Endometrial microvascular endothelial cells (primary cell): ENCODE data around the gene ECSIT. TPM values are rescaled to one million over a fixed set of nuclear protein-coding genes. Genes with fewer than 3 reads are reported as not detected.
"Not testable (repeated sequence)": the region's sequence is repeated elsewhere in the genome, so short reads cannot be mapped to it uniquely, and the experiment has no call there.

Source experiments
- in situ Hi-C: cut with HindIII; loops from 2 replicates; pipeline ENCODE4 v1.10.0; 2017; ENCODE audit warnings: low sequenced_read_pairs, low pct_unique_long_range_greater_than_20kb; ENCODE audit errors: inconsistent ontology term
- total RNA-seq: library from RNA; depleted of rRNA; stranded (reverse); fragments of >200 nt; gene quantifications from one replicate; pipeline ENCODE4 v1.2.3, GENCODE V29; 2015; ENCODE audit errors: inconsistent ontology term

ECSIT gene
- total RNA-seq, 1 donor from 2014 or later = 53.1 TPM

DNA sequence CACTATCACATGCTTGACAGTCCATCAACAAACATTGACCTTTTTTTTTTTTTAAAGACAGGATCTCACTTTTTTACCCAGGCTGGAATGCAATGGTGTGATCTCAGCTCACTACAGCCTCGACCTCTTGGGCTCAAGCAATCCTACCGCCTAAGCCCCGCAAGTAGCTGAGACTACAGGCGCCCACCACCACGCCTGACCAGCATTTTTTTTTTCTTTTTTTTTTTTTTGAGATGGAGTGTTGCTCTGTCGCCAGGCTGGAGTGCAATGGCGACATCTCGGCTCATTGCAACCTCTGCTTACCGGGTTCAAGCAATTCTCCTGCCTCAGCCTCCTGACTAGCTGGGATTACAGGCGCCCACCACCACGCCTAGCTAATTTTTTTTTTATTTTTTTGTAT, 70.0 kb downstream of the ECSIT start:
- in situ Hi-C loops = not testable (repeated sequence)

GRCh38 chr19:11458236-11458900, 70.6 kb downstream of the ECSIT start:
- in situ Hi-C loops = no loop called here

GRCh38 chr19:11457831-11458230, 71.1 kb downstream of the ECSIT start:
- in situ Hi-C loops = no loop called here

DNA sequence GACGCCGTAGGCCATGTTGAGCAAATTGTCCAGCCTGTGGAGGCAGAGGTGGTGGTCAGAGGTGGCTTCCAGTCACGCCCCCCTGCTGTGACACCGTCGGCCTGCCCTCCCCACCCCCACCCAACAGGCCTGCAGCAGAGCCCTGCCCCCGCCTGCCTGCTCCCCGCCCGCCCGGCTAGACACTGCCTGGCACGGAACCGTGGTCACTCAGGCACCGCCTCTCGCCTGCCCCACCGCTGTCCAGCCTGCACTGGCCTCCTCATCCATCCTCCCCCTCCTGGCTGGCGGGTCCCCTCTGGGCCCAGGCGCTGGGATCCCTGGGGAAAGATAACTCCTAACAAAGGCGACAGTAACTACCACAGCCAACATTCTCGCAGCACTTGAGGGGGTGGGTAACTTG, 71.8 kb downstream of the ECSIT start:
- in situ Hi-C loops = no loop called here

- in situ Hi-C loops = no loop called here
These were observed 72.3 kb downstream of the ECSIT start for GRCh38 chr19:11456659-11457058.

Other genes with a start within 250 kb of the ECSIT start
- not detected for gene TSPAN16, start 233.0 kb downstream of the ECSIT start, total RNA-seq
- gene RAB3D, start 189.5 kb downstream of the ECSIT start, total RNA-seq = 47.8 TPM
- 227 TPM for gene TMEM205, start 182.9 kb downstream of the ECSIT start, total RNA-seq
- 34.7 TPM for gene CCDC159, start 182.6 kb downstream of the ECSIT start, total RNA-seq
- 17.7 TPM for gene PLPPR2, start 173.7 kb downstream of the ECSIT start, total RNA-seq
- 1.9 TPM for gene SWSAP1, start 154.5 kb downstream of the ECSIT start, total RNA-seq
- gene EPOR, start 144.8 kb downstream of the ECSIT start, total RNA-seq = 6.4 TPM
- gene RGL3, start 109.8 kb downstream of the ECSIT start, total RNA-seq = not detected
- gene ODAD3, start 94.0 kb downstream of the ECSIT start, total RNA-seq = not detected
- gene PRKCSH, start 93.5 kb downstream of the ECSIT start, total RNA-seq = 261 TPM
- gene ELAVL3, start 48.1 kb downstream of the ECSIT start, total RNA-seq = 7.3 TPM
- 4.6 TPM for gene ZNF653, start 23.3 kb downstream of the ECSIT start, total RNA-seq
- gene CNN1, start 9.7 kb upstream of the ECSIT start, total RNA-seq = 0.46 TPM
- 35.2 TPM for gene ELOF1, start 30.1 kb upstream of the ECSIT start, total RNA-seq
- gene ACP5, start 48.5 kb upstream of the ECSIT start, total RNA-seq = not detected
- 8.2 TPM for gene ZNF627, start 68.3 kb upstream of the ECSIT start, total RNA-seq
- 4.9 TPM for gene ZNF823, start 209.8 kb upstream of the ECSIT start, total RNA-seq
- 1.3 TPM for gene ZNF441, start 237.9 kb upstream of the ECSIT start, total RNA-seq